Fibroblast of mammary gland (primary cell): ENCODE results near the gene CCDC85A.

Source experiments
- DNase-seq: peaks from one replicate; pipeline ENCODE4 v3.0.0-alpha.2; 2010; ENCODE audit warnings: low read depth
- H3K4me3 ChIP-seq: 2 replicates; pipeline ENCODE4 v1.5.1; 2011; ENCODE audit warnings: low read depth, mild to moderate bottlenecking, low read length, moderate library complexity; ENCODE audit not compliant: control insufficient read depth
- TF ChIP-seq, protein P1 (sequence below): conservative IDR thresholded peaks from 2 replicates; pipeline ENCODE4 v1.5.1; 2011; ENCODE audit warnings: low read depth, low read length, inconsistent platforms; ENCODE audit not compliant: control insufficient read depth, insufficient read depth

CCDC85A gene

GRCh38 chr2:56244911-56245530, 61.2 kb downstream of the CCDC85A start:
- H3K4me3 ChIP-seq, result no peak overlapping the region
- DNase-seq, result peak; percentile 39
- TF ChIP-seq, protein P1, sequence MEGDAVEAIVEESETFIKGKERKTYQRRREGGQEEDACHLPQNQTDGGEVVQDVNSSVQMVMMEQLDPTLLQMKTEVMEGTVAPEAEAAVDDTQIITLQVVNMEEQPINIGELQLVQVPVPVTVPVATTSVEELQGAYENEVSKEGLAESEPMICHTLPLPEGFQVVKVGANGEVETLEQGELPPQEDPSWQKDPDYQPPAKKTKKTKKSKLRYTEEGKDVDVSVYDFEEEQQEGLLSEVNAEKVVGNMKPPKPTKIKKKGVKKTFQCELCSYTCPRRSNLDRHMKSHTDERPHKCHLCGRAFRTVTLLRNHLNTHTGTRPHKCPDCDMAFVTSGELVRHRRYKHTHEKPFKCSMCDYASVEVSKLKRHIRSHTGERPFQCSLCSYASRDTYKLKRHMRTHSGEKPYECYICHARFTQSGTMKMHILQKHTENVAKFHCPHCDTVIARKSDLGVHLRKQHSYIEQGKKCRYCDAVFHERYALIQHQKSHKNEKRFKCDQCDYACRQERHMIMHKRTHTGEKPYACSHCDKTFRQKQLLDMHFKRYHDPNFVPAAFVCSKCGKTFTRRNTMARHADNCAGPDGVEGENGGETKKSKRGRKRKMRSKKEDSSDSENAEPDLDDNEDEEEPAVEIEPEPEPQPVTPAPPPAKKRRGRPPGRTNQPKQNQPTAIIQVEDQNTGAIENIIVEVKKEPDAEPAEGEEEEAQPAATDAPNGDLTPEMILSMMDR, result no peak

DNA sequence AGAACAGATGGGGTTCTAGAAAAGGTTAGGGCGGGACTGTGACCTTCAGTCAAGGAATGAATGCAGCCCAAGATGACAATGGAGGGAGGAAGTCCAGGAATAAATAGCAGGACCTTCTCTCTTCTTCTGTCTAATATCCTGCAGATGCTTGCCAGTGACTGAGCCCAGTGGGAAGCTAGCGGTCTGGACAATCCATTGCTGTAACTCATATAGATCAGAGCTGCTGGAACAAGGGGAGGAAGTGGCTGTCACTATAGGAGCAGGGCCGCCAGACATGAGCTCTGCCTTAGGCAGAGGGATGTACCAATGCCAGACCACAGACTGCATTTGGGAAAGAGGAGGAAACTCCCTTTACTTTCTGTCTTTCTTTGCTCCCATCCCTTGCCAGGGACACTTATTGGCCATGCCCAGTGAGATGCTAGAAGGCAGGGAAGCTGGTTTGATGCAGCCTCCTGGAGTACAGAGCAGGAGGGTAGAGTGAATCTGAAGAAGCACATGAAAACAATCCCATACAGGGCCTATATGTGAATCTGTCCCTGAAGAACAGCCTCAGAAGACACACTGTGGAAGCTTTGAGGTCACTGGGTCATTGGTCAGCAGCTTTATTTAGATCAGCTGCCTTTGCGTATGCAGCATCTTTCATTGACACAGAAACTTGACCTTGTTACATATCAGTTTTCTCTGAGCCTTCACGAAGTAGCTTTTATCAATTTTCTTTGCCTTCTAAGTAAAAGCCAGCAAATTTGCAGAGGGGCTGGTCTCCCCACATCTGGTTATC, 65.4 kb downstream of the CCDC85A start:
- no peak overlapping the region for H3K4me3 ChIP-seq
- no peak for DNase-seq
- TF ChIP-seq, protein P1, result no peak

- H3K4me3 ChIP-seq, result no peak overlapping the region
- TF ChIP-seq, protein P1, result no peak
- DNase-seq, result no peak
Observed at GRCh38 chr2:56250153-56250729, 66.5 kb downstream of the CCDC85A start.

- TF ChIP-seq, protein P1, result no peak
- no peak for DNase-seq
- H3K4me3 ChIP-seq, result no peak overlapping the region
Observed at GRCh38 chr2:56260415-56260814, 76.6 kb downstream of the CCDC85A start.

DNA sequence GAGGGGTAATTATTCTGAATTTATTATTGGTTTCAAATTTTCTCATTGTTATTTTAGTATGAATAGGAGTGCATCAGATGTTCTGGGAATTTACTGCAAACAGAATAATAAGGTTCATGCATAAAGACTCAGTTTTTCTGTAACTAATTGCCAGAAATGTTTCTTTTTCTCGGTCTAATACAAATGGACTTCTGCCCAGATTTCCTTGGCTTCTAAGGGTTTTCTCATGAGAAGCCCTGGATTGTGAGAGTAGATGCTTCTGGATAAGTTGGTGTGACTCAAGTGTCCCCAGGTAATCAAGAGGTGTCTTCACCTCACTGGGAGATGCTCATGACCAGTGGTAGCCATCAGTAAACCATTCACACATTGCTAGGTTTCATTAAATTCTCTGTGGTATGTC, 78.5 kb downstream of the CCDC85A start:
- no peak for DNase-seq
- TF ChIP-seq, protein P1, result no peak
- H3K4me3 ChIP-seq, result no peak overlapping the region

- H3K4me3 ChIP-seq, result no peak overlapping the region
- DNase-seq, result no peak
- TF ChIP-seq, protein P1, result no peak
Observed at GRCh38 chr2:56263876-56264275, 80.1 kb downstream of the CCDC85A start.
